ENCODE measurements around the gene CHAC2. TPM values are rescaled to one million over a fixed set of nuclear protein-coding genes. Genes with fewer than 3 reads are reported as not detected.

Gene CHAC2
- total and polyA plus RNA-seq, 2 of the 13 experiments (the other 11 are each of a cell fraction or from before 2014, with no cell fraction given), result 1.7 to 10.7 TPM

GRCh38 chr2:53786705-53787613, 19.4 kb downstream of the CHAC2 start, which contains the start of the genes ASB3 and ERLEC1 (continued):
- TF ChIP-seq NR2F1 (CRISPR knock-in tag; IDR thresholded peaks at IDR 0.05) (no peak), ZBTB20 (CRISPR knock-in tag; IDR thresholded peaks at IDR 0.05; ENCODE audit: borderline replicate concordance, low read depth) (peak; percentile 91), ZFP36 (IDR thresholded peaks at IDR 0.05; ENCODE audit: borderline replicate concordance, low read depth, low read length, partially characterized antibody) (no peak), ADNP (CRISPR knock-in tag; IDR thresholded peaks at IDR 0.05) (no peak), TOPORS (CRISPR knock-in tag; IDR thresholded peaks at IDR 0.05) (peak; percentile 82; the same call in 1 of the 2 replicates), MAFG (CRISPR knock-in tag; IDR thresholded peaks at IDR 0.05) (no peak), ZNF333 (CRISPR knock-in tag; IDR thresholded peaks at IDR 0.05; ENCODE audit: borderline replicate concordance) (peak; percentile 95), ZNF180 (CRISPR knock-in tag; IDR thresholded peaks at IDR 0.05; ENCODE audit: borderline replicate concordance, low read depth) (peak; percentile 86; the same call in 1 of the 2 replicates), MYNN (CRISPR knock-in tag; IDR thresholded peaks at IDR 0.05; ENCODE audit: low read depth) (peak; percentile 31; the same call in 1 of the 2 replicates), HNRNPH1 (optimal IDR thresholded peaks at IDR 0.05; ENCODE audit: low read depth, low read length) (no peak), SETDB1 (CRISPR knock-in tag; IDR thresholded peaks at IDR 0.05; ENCODE audit: borderline replicate concordance) (no peak), SNAPC4 (CRISPR knock-in tag; IDR thresholded peaks at IDR 0.05) (peak; percentile 97), SMAD9 (CRISPR knock-in tag; IDR thresholded peaks at IDR 0.05) (no peak), ATF6 (CRISPR knock-in tag; conservative IDR thresholded peaks at IDR 0.05) (0 out of 2 replicates have a peak, but pooled peaks have one; percentile 75), ZNF75D (CRISPR knock-in tag; IDR thresholded peaks at IDR 0.05; ENCODE audit: borderline replicate concordance) (no peak), ARHGAP35 (CRISPR knock-in tag; IDR thresholded peaks at IDR 0.05; ENCODE audit: borderline replicate concordance) (peak; percentile 74; the same call in 1 of the 2 replicates), TAF1 (CRISPR knock-in tag; IDR thresholded peaks at IDR 0.05) (peak; percentile 94), ZNF275 (CRISPR knock-in tag; IDR thresholded peaks at IDR 0.05; ENCODE audit: borderline replicate concordance) (peak; percentile 98; the same call in 1 of the 2 replicates), TEAD3 (CRISPR knock-in tag; optimal IDR thresholded peaks at IDR 0.05; ENCODE audit: borderline replicate concordance) (peak; percentile 79), SNAPC2 (CRISPR knock-in tag; IDR thresholded peaks at IDR 0.05) (peak; percentile 98)
